Mammary epithelial cell (primary cell): ENCODE results near the gene NFYA.

Experiments used
- CTCF ChIP-seq, 2 donors: IDR thresholded peaks in 1 of 2; conservative IDR thresholded peaks in 1 of 2; 2 replicates each; pipeline ENCODE4 v1.5.1; 2011 to 2012; ENCODE audit warnings: inconsistent platforms in 2 of 2, low read length in 2 of 2, mild to moderate bottlenecking in 2 of 2, control low read depth in 1 of 2, low read depth in 1 of 2; ENCODE audit not compliant: insufficient read depth in 1 of 2; ENCODE audit errors: extremely low read depth in 1 of 2
- EZH2 ChIP-seq: IDR thresholded peaks from 2 replicates; pipeline ENCODE4 v1.6.1; 2012; ENCODE audit warnings: low read length, inconsistent platforms, borderline replicate concordance

- TF ChIP-seq EZH2 (no peak), CTCF (conservative IDR thresholded peaks at IDR 0.05 in 1 of 2, IDR thresholded peaks at IDR 0.05 in 1 of 2; ENCODE audit: extremely low read depth in 1 of 2, insufficient read depth in 1 of 2, low read depth in 1 of 2, low read length in 2 of 2) (no peak)
These were observed 15.8 kb upstream of the NFYA start for GRCh38 chr6:41056768-41057490.
